ENCODE data around the gene LIMCH1.

DNA sequence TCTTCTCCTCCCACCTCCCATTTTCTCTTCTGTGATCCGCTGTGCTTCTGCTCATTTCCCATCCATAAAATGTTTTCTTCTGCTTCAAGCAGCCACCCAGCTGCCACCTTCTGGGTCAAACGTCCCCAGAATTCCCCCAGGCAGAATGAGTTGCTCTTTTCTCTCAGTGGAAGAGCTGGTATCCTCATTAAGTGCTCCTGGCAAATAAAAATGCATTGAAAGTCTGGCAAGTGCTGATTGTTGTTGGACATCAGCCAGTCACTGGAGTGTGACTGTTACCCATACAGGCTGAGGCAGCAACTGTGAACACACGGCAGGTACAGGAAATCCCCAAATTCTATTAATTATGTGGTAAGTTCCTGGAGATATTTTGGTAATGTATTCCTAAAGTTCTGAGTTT, 52.6 kb downstream of the LIMCH1 start:
- TF ChIP-seq CTCF (IDR thresholded peaks at IDR 0.05), result no peak
- TF ChIP-seq EZH2 (IDR thresholded peaks at IDR 0.05), result no peak
